ENCODE measurements around the gene ELL. TPM values are rescaled to one million over a fixed set of nuclear protein-coding genes. Genes with fewer than 3 reads are reported as not detected.
A peak's percentile ranks its signal among the peaks of the same experiment; 100 is the strongest.

Gene ELL
- total RNA-seq, 1 experiment from 2014 or later = 12.8 TPM

DNA sequence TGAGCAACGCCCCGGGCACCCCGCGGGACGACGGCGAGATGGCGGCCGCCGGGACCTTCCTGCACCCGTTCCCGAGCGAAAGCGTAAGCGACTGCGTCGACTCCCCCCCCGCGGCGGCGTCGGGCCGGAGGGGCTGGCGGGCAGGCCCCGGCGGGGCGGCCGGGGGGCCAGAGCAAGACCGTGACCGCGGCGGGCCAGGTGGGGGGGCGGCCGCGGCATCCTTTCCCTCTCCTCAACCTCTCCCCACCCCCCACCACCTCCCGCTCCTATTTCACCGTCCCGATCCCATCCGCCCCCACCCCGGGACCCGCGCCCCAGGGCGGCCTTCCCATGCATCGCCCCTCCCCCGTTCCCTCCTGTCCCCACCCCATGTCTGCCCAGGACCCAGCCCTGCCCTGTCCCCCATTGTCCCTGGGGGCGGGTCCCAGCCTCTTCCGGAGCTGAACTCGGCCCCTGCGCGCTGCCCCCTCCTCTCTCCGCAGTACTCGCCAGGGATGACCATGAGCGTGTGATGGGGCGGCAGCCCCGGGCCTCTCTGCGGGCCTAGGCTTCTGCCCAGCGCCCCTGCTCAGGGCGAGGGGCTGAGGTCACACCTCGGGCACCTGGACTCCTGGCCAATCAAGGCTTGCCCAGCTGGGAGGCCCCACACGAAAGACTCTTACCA, 88.0 kb downstream of the ELL start:
- peak; percentile 41 for DNase-seq (ENCODE audit: low read depth)

DNA sequence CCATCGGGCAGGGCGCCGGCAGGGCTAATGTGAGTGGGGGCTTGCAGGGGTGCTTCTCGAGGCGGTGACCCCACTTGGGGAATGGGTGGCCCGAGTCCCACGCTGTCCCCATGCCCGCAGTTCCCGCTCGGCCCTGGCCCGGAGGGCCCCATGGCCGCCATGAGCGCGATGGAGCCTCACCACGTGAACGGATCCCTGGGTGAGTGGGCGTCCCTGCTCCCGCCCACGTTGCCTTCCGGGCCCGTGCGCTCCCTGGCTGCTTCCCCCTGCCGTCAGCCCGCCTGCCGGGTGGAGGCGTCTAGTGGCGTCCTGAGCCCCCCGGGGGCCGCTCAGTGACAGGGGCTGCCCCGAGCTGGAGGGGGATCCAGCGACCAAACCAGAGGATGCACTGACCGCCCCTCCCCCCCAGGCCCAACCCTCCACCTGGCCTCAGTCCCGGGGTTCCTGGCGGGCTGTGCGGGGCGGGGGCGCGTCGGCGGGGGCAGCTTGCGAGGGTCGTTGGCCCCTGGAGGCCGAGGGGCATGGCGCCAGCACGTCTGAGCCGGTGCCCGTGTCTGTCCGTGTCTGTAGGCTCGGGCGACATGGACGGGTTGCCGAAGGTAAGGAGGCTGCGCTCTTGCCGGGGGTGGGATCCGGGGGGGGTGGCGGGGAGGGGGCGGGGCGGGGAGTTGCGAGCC, 88.7 kb downstream of the ELL start:
- peak; percentile 76 for DNase-seq (ENCODE audit: low read depth)

DNA sequence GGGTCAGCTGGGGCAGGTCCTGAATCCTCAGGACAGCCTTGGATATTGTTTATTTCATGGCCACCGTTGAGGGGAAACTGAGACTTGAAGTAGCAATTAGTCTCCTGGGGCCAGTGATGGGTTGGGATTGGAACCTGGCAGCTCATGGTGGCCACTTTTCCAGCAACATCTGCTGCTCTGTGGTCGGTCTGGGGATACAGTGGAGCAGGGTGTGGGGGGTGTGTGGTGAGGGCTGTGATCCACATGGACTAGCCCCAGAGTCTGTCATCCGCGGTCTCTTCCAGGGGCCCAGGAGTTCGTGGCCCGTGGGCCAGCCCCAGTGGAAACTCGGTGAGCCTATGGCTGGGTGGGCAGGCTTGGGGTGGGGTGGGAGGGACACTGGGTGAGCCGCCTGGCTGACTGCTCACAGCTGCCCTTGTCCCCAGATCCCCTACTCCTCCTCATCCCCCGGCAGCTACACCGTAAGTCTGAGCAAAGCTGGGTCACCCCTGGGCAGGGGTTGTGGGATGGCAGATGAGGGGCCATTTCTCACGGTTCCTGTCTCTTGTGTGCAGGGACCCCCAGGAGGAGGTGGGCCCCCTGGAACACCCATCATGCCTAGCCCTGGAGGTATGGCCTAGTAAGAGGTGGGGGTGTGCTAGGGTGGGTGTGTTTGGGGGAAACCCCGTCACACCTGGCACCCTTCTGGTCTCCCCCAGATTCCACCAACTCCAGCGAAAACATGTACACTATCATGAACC, 89.4 kb downstream of the ELL start:
- no peak for DNase-seq (ENCODE audit: low read depth)

DNA sequence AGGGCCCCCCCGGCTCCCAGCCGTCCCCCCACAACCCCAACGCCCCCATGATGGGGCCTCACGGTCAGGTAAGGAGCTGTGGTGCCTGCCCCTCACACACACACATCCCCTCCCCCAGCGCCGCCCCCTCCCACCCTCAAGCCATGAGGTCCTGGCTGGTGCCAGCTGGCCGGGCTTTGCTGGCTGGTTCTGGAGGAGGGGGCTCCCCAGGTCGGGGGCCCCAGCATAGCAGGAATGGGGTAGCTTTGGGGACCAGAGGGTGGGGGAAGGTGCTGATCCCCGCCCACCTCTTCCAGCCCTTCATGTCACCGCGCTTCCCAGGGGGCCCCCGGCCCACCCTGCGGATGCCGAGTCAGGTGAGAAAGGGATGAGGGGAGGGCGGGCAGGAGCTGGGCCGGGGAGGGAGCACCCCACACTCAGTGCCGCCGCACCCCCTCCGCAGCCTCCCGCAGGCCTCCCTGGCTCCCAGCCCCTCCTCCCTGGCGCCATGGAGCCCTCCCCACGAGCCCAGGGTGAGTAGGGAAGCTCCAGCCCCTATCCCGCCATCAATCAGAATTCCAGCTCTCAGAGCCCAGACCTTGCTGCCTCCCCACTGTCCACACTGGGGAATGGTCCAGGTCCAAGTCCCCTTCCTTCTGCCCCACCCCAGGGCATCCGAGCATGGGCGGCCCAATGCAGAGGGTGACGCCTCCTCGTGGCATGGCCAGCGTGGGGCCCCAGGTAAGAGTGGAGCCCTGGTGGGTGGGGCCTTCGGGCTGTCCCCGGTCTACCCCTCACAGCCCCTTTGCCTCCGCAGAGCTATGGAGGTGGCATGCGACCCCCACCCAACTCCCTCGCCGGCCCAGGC, 90.3 kb downstream of the ELL start:
- no peak for DNase-seq (ENCODE audit: low read depth)

DNA sequence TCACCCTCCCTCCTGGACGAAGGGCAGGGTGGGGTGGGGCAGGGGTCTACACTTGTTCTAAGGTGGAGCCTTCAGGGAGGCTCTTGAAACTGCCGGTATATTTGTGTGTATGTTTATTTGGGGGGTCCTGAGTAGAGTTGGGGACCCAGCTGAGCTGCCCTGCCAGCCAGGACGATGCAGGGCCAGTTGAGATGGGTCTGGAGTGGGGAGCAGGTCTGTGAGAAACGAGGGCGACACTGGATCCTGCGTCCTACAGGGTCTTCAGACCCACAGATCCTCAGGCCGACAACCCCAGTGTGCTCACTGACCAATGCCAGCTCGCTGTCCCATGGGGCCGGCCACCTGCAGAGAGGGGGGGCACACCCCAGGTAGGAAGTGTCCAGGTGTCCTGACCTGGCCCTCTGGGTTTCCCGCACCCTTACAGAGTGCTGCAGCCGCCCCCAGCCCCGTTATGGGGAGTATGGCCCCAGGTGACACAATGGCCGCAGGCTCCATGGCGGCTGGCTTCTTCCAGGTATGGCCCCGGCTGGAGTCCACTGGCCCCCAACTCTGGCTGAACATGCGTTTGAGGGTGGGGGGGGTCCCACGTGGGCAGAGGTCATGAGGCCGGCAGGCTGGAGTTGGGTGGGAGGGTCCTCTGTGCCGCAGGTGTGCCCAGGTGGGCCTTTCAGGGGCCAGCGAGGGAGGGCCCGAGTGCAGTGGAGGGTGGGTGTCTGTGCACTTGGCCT, 91.3 kb downstream of the ELL start:
- no peak for DNase-seq (ENCODE audit: low read depth)

DNA sequence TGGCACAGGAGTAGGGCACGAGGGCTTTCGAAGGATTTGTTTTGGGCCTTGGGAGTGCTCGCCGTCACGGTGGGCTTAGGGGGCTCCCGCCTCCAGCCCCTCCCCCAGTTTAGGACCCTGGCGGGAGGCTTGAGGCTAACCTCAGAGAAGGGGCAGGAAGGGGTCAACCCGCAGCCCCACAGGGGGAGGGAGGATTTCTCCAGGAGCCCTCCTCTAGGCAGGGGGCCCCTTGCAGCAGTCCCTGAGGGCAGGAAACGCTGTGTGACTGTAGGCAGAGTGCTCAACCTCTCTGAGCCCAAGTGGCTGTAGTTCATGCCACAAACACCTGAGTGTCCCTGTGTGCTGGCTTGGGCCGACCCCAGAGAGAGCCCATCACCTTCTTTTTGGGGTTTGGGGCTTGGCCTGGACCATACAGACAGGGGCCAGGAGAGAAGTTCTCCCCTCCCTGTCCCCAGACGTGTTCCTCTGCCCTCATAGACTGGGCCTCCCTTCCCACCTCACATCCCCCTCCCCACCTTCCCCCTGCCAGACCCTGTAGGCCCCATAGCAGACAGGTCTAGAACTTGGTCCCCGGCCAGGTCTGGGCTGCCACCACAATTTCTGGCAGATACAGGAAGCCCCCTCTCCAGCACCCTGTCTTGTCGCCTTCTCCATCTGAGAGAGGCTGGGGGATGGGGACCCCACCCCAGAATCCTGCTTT, 92.0 kb downstream of the ELL start:
- no peak for DNase-seq (ENCODE audit: low read depth)

DNA sequence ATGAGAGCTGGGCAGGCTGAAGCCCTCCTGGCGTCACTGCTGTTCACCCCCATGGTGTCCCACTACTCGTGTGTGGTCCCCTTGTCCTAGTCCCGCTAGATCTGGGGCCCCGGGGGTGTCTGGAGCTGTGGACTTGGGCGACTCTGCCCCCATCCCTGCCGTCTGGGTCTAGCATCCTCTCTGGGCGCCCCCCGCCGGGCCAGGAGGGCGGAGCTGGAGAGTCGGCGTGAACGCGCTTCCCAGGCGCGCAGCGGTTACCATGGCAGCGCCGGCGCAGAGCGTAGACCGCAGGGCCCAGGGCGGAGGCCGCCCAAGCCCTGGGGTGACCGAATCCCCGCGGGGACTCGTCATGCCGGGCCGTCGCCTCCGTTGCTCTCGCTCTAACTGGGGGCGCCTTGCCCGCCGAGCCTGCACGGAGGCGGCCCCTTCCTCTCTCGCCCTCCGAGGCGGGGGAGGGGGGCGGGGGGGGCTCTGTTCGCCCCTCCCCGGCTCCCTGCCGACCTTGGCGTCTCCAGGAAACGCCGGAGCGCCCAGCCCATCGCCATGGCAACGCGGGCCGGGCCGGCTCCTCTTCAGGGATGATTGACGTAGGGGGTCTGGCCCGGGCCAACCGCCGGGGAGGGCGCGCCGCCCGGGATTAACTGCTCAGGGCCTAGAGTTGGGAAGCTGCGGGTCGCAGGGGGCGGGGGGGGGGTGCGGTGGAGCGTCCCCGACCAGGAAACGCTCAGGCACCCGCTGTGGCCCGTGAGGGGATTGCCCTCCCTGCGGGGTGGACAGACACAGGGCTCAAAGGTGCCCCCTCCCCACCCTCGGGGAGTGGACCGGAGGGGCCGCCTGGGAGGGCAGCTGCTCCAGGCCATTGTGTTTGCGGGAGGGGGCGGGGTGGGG, 92.8 kb downstream of the ELL start:
- peak; percentile 95 for DNase-seq (ENCODE audit: low read depth)

DNA sequence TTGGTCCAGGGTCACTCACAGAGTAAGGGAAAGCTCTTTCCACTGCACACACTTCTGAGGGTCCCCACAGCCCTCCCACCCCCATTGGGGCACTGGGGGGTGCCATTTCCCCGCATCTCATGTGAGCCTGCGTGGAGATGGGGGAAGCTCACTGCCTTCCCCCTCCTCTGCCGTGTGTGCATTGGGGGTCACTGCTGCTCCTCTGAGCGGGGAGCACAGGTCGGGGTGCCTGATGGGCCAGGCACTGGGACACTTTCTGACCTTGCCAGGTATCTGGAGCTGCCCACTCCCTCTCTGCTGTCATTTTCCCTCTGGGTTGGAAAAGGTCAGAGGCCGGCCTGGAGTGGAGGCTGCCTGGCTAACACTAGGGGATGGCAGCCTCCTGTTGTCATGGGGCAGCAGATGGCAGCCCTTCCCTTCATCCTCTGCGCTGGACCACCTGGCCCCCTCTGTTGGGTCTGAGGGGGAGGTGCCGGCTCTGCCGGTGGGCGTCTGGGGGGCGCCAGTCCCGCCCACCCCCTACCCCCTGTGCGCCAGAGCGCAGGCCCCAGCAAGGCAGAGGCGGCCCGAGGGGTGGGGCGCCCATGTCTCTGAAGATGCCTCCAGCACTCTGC, 93.6 kb downstream of the ELL start:
- DNase-seq (ENCODE audit: low read depth) = no peak

DNA sequence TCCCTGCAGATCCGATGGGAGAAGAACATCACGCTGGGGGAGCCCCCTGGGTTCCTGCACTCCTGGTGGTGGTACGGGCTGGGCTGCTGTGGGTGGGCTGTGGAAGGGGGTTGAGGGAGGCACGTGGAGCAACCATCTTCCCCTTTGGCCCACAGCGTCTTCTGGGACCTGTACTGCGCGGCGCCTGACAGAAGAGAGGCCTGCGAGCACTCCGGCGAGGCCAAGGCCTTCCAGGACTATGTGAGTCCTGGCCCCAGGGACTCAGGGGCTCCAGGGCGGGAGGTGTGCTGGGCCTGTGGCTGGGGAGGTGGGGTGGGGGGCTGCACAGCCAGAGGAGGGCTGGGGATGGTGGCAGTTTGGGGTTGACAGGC, 94.1 kb downstream of the ELL start:
- no peak for DNase-seq (ENCODE audit: low read depth)

DNA sequence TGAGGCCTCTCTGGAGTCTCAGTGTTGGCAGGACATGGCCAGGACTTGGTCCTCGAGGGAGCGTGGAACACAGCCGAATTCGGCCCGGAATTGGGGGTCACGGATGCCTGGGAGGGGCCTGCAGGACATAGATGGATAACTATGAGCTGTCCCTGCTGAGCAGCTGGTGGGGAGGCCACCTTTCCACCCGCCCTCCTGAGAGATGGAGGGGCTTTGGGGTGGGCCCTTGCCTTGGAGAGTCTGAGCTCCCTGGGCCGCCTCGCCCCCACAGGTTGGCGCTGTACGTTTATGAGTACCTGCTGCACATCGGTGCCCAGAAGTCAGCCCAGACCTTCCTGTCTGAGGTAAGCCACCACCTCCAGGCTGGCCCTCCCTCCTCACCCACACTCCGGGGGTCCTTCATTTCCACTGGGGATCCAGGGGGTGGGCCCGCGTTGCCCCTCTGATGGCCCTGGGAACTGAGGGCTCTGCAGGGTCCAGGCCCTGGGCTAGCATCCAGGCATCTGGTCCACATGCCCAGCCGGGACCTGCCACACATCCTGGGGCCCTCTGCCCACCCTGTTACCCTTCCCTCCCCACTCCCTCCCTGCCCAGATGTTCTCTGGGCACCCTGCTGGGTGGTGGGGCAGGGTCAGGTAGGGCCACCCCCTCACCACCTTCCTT, 94.7 kb downstream of the ELL start:
- DNase-seq (ENCODE audit: low read depth) = no peak

DNA sequence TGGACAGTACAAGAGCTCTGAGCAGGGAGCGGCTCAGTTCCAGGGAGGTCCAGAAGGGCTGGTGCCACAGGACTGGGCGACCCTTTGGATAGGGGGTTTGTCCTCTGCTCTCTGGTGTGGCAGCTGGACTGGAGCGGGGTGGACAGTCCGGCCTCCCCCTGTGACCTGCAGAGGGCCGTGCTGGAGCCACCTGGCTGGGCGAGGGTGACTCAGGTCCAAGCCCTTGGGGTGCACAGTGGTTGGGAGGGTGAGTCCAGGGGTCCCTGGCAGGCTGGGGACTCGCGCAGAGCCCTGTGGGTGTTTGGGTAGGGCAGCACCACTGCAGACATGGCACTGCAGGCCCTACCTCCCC, 95.5 kb downstream of the ELL start:
- no peak for DNase-seq (ENCODE audit: low read depth)

DNA sequence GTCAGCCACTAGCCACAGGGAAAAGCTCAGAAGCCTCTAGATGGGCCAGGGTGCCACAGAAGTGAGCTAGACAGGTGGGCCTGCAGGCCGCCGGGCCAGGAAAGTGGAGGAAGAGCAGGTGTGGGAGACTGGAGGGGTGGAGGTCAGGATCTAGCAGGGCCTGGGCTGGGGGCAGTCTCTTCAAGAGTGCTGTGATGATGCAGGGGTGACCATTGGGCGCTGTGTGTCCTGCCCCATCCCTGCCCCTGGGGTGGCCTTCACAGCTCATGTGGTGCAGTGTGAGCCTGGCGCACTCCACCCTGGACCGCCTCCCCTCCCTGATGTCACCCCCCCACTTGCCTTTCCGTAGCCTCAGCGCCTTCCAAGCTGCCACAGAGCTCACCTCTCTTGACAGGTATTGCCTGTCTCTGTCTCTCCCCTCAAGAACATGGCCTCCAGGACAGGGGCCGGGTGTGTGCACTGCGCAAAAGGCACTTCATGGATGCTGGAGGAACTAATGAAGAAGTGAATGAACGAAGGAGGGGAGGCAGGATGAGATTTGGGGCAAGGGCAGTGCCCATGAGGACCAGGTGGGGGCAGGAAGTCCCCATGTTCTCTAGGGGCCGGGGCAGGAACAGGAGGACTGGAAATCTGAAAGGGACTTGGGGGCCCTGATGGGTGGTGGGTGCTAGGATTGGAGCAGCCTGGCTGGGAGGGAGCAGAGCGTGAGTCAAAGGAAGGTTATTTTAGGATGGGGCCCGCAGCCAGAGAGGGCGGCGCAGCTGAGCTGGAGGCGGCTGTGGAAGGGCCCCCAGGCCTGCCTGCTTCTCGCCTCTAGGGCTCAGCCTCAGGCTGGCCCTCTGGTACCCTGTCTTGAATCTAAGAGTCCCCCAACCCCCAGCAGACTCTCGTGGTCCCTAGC, 96.1 kb downstream of the ELL start:
- peak; percentile 77 for DNase-seq (ENCODE audit: low read depth)

DNA sequence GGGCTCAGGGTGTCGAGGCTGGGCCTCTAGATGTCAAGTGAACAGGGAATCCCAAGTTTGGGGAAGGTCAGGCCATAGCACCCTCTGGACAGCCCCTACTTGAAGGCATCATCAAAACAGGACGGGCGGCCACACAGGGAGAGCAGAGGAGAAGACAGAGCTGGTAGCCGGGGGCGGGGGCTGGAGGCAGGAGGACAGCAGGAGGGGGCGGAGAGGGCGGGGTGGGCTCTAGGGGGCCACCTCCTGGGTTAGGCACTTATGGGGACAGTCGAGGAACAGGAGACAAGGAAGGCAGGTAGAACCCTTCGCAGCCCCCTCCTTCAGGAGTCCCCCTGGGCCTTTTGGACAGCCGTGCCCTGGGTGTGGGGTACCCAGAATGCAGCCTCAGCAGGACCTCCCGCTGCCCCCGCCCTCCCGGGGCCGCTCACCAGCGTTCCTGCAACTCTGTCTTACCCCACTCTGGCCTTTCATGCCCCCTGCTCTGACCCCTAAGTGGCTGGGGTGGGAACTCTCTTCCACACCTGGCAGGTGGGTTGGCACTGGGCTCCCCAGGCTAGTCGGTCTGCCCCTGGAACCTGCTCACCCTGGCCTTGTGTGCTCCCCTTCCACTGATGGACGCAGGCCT, 96.9 kb downstream of the ELL start:
- no peak for DNase-seq (ENCODE audit: low read depth)

DNA sequence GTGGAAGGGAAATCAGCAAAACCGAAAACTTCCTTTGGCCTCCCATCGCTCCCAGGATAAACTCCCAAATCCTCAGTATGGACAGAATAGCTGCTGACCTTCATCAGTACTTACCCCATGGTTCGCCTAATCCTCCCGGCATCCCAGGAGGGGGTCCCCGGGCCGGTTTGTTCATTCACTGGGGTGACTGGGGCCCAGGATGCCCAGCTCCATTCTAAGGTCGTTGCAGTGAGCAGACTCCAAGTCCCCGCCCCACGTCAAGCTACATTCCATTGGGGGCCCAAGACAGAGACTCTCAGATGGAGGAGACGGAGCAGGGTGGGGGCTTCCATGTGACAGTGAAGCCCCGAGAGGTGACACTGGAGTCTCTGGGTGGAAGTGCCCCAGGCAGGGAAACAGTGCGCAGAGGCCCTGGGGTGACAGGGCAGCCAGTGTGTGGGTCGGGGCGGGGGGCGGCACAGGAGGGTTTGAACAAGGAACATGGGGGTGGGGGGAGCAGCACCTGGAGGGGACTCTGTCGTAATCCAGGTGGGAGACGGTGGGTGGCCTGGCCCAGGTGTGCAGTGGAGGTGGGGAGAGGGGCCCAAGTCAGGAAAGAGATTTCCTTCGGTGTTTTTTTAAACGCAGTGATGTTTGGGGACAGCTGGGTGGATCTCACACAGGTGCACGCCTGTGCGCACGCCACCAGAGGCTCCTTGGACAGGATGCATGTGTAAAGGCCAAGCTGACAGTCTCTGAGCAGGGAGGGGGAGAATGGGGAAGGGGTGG, 97.6 kb downstream of the ELL start:
- DNase-seq (ENCODE audit: low read depth) = no peak

DNA sequence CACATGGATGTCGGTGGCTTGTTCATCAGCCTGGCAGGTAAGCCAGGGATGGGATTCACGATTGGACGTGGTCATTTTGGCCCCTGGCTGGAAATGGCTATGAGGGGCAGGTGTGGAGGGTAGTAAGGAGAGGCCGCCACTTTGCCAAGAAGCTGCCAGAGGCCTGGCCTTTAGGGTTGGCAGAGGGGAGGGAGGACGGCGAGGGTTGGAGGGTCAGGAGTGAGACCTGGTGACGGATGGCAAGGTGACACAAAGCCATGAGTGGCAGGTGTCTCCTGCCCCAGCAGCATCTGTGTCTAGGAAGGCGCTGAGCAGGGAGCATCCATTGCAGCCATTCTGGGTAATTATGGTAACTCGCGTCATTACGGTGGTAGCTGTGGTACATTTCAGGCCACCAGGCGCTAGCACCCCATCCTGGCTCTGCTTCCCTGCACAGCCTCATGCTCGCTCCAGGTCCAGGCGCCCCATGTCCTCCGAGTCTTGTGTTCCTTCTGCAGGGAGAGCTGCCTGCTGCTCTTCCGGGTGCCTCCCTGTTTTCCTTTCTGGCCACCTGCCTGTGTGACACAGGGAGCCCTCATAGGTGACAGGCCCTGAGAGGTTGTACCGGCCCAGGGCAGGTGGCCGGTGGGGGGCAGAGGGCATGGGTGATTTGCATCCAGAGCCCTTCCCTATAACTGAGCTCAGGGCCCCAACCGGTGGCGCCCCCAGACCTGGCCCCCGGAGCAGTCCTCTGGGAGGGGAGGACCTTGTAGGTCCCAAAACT, 98.4 kb downstream of the ELL start:
- no peak for DNase-seq (ENCODE audit: low read depth)
